Left colon (tissue), 2 donors: ENCODE results near the gene NFIX. TPM values are rescaled to one million over a fixed set of nuclear protein-coding genes. Genes with fewer than 3 reads are reported as not detected.

ENCODE experiments used
- ATAC-seq: fragments of 200-7000 bp; cut with Tn5 transposase; one replicate; pipeline ENCODE4 v1.9.1; 2020; ENCODE audit warnings: mild to moderate bottlenecking, moderate library complexity
- DNase-seq, 2 donors: peaks; one replicate each; pipeline ENCODE4 v3.0.0-alpha.2; 2020
- intact Hi-C, 2 donors: fragments of 100-400 bp; cut with DNase I in 1 of 2; cut with micrococcal nuclease in 1 of 2; formaldehyde crosslinking; loops; one replicate each; pipeline versions ENCODE4 v1.11.2 to v1.14.0; 2022; cut with DNase I, micrococcal nuclease
- total RNA-seq, 2 donors: library from RNA; stranded (reverse); fragmentation: NEBNext Ultra II Directional; extraction: Animal tissue kit (Norgen Biotek cat#: 25700); gene quantifications; one replicate each; pipeline ENCODE4 v1.2.1, GENCODE V29; 2021
- donor health status: DM: no; HTN: no; CAD: no.
- donor health status: DM: yes; HTN: yes; CAD: no.

NFIX gene
- total RNA-seq, 2 donors from 2014 or later, result 49.8 to 61.7 TPM

DNA sequence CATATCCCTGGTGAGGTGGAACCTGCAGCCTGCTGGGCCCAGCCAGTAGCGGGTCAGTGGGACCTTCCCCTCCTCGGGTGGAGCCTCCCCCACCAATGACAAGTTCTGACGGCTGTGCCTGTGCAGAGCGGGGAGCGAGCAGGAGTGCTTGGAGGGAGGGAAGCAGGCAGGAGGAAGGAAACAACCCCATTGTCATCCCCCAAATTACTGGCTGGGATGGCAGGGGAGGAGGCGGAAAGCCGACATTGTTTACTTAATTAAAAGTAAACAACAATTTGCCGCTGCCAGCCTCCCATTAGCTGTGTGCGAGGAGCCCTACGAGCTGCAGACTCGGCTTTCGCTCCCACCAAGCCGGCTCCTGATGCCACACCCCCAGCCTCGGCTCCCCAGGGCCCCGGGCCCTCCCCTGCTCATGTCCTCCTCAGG, 61.9 kb downstream of the NFIX start:
- ATAC-seq, result no peak
- intact Hi-C loops, result no loop called here
- no peak for DNase-seq

DNA sequence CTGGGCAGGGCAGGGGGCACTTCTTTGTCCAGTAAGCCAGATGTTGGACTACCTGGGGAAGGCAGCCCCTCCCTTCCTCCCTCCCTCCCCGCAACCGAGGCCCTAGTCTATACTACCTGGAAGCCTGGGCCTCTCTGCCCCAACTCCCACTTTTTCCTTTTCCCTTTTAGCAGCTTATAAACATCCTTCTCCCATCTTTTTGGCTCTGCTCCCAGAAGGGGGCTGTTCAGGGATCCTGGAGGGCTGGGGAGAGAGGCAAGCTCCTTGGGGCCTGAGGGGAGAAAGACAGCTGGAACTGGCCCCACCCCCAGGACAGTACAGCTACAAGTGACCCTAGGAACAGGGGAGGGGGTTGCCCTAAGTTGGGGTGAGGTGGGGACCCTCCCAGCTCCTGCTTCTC, 62.5 kb downstream of the NFIX start:
- no peak for ATAC-seq
- intact Hi-C loops, result no loop called here
- no peak for DNase-seq

- intact Hi-C loops, result no loop called here
- no peak for DNase-seq
- ATAC-seq, result no peak
Observed at GRCh38 chr19:13058951-13059660, 63.8 kb downstream of the NFIX start.

- ATAC-seq, result peak; percentile 59
Observed at GRCh38 chr19:13060233-13060963, 65.1 kb downstream of the NFIX start.

DNA sequence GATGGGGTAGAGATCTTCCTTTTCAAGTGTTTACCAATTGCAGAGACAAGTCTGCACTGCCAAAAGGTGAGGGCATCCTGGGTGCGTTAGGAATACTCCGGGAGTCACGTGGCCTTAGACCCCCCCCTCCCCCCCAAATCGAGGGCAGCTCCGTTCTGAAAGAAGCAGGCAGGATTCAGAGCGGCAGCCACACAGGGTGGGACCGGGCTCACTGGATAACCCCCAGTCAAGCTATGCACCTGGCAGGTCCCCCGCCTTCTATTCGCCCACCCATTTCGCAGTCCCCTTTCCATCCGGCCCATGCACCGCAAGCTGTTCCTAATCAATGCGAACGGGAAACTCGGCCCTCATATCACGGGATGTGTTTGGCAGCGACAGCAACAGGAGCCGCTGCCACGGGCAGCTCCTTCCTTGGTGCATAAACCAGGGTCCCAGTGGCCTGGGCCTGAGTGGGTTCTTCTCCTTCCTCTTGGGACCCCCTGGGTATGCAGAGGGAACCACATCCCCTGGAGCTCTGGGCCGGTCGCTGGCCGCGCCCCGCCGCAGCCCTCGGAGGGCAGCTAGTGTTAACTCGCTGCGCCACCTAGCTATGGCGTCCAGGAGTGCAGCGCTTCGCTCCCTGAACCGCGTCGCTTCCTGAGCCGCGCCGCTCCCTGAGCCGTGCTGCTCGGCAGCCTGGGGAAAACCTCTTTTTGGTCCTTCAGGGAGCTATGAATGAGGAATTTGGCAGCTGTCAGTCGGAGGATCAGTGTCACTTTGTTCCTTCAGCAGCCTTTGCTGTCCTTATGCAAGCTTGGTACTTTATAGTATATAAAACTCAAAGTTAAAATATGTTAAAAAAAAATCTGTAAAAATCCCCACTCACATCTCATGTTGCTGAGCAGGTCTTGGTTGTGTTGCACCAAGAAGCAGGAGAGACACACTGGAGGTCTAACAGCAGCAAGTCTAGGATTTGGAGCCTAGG, 66.0 kb downstream of the NFIX start:
- intact Hi-C loops, result no loop called here
- ATAC-seq (peak; percentile 86), DNase-seq (peak; percentile 68 to 94)

More at GRCh38 chr19:13060233-13060963, 65.1 kb downstream of the NFIX start:
- intact Hi-C loops, result no loop called here
- DNase-seq, result peak; percentile 55 to 59

DNA sequence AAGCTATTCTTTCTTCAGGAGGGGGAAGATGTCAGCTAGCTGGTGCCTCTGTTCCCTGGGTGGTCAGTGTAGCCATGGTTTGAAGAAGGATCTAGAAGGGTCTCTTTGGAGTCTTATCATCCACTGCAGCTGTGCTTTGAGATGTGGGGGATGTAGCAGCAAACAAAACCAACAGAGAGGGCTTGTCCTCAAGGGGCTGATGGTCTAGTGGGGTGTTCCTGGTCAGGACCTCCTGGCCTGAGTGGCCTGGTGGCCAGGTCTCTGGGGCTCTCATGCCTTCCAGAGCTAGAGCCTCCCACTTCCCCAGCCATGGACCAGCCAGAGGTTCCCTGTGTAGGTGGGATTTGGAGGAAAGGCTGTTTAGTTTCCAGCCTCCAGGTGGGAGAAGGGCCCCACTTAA, 67.0 kb downstream of the NFIX start:
- no peak for DNase-seq
- ATAC-seq, result no peak
- intact Hi-C loops, result no loop called here

DNA sequence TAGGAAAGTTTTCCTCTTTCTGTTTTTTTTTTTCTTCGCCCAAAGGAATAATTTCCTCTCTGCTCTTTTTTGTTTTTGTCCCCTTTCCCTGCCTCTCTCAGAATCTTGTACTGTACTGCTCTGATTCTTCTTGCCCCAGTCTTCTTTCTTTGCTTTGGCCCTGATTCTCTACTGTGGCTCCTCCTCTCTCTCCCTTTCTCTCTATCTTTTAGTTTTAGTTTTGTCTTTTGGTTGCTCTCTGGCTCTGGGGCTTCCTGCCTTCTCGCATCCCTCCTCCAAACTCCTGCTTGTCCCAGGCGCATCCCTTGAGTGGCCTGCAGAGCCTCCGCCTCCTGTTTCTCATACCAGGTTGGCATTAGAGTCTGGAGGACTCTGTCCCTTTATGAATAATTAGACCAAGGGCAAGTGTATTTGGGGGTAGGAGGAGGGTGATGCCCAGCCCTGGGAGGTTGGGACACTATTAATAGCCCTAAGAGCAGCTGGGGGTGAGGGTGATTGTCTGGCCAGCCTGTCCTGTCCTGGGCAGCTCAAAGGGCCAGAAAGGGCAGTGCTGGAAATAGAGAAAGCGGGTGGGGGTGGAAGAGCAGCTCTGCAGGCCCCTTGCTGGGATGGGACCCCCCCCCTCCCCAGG, 68.3 kb downstream of the NFIX start:
- intact Hi-C loops, result no loop called here
- DNase-seq, result no peak
- no peak for ATAC-seq

GRCh38 chr19:13064092-13064489, 68.8 kb downstream of the NFIX start:
- ATAC-seq (no peak), DNase-seq (no peak)
- intact Hi-C loops, result no loop called here

- intact Hi-C loops, result no loop called here
- DNase-seq, result no peak
- ATAC-seq, result no peak
Observed at GRCh38 chr19:13066226-13066625, 71.0 kb downstream of the NFIX start.

DNA sequence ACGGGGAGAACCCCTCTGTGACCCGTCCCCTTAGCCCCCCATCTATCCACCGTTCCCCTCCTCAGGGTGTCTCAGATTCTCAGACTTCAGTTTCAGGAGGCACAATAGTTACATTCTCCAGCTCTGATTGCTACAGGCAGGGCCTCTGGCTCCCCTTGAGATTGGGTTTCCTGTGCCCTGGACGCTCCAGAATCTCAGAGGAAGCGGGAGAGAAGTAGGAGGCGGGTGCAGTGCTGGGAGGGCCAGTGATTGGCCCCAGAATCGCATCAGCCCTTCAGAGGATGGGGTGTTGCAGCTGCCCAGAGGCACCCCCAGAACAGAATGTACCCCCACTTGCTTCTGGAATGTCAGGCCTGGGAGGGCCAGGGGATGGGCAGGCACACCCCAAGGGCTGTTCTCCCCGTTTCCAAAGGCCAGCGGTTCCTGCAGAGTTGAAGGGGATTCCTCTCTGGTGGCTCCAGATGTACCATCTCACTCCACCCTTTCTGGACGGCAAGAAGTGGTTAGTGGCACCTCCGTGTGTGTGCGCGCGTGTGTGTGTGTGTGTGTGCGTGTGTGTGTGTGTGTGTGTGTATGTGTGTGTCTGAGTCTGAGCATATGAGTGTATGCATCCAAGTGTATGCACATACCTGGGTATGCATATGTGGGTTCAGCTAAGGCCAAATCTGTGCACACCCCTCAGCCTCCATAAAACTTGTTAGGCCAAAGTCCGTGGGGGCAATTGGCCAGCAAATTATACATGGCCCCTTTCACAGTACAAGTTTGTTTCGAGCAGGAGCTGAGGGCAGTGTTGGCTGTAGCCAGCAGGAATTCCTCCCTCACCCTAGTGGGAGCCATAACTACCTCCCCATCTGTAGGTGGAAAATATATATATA, 71.9 kb downstream of the NFIX start:
- ATAC-seq, result peak; percentile 83
- peak in 1 of 2 donors; percentile 43 for DNase-seq
- intact Hi-C loops, result no loop called here

- DNase-seq (no peak), ATAC-seq (peak; percentile 44)
- intact Hi-C loops, result no loop called here
Observed at GRCh38 chr19:13068085-13068846, 73.0 kb downstream of the NFIX start.

- no peak for DNase-seq
- intact Hi-C loops, result no loop called here
- no peak for ATAC-seq
Observed at GRCh38 chr19:13069415-13070359, 74.4 kb downstream of the NFIX start.

DNA sequence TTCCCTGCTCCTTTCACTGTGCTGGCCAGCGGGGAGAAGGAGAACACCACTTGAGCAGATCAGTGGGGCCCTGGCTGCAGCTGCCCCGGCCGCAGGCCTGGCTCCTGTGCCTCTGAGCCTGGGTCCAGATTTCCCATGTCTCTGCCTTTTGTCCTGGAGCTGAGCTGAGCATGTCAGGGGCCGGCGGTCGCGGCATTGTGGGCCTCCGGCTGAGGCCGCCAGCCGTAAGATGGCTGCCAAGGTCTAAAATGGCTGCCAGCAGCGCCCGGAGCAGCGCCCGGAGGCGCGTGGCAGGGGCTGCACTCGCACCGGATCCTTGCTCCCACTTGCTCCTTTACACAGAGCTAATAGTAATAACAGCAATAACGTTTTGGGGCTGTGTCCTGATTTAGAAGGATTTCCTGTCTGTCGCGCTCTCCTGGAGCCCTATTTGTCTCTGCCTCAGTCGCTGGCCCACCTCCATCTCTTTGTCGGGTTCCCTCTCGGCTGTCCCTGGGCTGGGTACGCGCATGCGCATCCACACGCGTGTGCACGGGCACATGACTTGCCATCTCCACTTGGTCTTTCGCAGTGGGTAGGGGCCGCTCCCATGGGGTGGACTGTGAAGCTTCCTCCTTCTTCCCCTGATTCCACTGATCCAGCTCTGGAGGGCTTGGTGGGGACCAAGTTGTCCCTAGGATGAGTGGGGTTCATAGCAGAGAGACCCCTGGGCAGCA, 75.3 kb downstream of the NFIX start:
- intact Hi-C loops, result no loop called here
- no peak for DNase-seq
- ATAC-seq, result no peak

GRCh38 chr19:13071444-13072187, 76.3 kb downstream of the NFIX start:
- DNase-seq, result no peak
- intact Hi-C loops, result no loop called here
- no peak for ATAC-seq
